ENCODE results near the gene C1QTNF9B.

DNA sequence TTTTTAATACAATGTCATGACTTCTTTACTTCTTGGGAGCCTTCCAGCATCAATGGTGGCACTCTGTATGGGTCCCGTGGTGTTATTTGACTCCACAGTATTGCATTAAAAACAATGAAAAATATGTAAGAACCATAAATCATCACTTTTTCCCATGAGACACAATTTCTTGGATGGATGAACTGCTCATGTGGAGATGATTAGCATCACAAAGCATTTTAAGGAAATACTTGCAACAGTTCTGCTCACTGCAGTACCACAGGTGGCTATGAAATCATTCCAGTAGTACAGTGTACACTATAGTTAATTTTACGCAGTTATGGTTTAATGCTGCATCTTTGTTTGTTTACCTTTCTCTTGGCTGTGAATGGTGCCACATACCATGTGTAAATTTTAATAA lies 37.2 kb upstream of the C1QTNF9B start:
- TF ChIP-seq POLR2A (IDR thresholded peaks at IDR 0.05) (no peak), POLR2AphosphoS5 (IDR thresholded peaks at IDR 0.05) (no peak)
- TF ChIP-seq, protein P1, sequence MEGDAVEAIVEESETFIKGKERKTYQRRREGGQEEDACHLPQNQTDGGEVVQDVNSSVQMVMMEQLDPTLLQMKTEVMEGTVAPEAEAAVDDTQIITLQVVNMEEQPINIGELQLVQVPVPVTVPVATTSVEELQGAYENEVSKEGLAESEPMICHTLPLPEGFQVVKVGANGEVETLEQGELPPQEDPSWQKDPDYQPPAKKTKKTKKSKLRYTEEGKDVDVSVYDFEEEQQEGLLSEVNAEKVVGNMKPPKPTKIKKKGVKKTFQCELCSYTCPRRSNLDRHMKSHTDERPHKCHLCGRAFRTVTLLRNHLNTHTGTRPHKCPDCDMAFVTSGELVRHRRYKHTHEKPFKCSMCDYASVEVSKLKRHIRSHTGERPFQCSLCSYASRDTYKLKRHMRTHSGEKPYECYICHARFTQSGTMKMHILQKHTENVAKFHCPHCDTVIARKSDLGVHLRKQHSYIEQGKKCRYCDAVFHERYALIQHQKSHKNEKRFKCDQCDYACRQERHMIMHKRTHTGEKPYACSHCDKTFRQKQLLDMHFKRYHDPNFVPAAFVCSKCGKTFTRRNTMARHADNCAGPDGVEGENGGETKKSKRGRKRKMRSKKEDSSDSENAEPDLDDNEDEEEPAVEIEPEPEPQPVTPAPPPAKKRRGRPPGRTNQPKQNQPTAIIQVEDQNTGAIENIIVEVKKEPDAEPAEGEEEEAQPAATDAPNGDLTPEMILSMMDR (IDR thresholded peaks at IDR 0.05): no peak

Data from upper lobe of left lung (tissue), 4 donors.